HFF-Myc (cell line): Measurements from ENCODE around the gene AACS.

Experiments used
- DNase-seq: peaks from one replicate; pipeline ENCODE4 v3.0.0-alpha.2; 2011; ENCODE audit warnings: low read depth; ENCODE audit errors: extremely low read depth
- H3K4me3 ChIP-seq: replicated peaks from 2 replicates; pipeline ENCODE4 v1.5.1; 2011; ENCODE audit warnings: low read depth, mild to moderate bottlenecking, control low read depth, low read length
- TF ChIP-seq, protein P1 (sequence below): IDR thresholded peaks from 2 replicates; pipeline ENCODE4 v1.5.1; 2012; ENCODE audit warnings: mild to moderate bottlenecking, low read depth, low read length, control low read depth; ENCODE audit errors: missing control alignments

Gene AACS

DNA sequence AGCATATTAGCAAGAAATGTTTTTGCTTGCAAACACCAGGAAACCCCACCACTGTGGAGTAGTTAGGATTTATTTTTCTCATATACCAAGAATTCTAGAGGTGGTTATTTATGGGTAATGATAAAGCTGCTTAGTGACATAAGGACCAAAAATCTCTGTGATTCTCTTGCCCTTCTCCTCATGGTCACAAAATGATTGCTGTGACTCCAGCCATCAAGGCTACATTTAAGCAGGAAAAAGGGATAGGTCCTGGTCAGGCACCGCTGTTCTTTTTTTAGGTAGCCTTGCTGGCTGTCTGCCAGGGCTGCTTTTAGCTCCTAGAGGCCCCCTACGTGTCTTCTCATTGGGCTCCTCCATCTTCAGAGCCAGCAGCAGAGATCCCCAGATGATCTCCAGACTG, 104.2 kb downstream of the AACS start:
- TF ChIP-seq, protein P1, sequence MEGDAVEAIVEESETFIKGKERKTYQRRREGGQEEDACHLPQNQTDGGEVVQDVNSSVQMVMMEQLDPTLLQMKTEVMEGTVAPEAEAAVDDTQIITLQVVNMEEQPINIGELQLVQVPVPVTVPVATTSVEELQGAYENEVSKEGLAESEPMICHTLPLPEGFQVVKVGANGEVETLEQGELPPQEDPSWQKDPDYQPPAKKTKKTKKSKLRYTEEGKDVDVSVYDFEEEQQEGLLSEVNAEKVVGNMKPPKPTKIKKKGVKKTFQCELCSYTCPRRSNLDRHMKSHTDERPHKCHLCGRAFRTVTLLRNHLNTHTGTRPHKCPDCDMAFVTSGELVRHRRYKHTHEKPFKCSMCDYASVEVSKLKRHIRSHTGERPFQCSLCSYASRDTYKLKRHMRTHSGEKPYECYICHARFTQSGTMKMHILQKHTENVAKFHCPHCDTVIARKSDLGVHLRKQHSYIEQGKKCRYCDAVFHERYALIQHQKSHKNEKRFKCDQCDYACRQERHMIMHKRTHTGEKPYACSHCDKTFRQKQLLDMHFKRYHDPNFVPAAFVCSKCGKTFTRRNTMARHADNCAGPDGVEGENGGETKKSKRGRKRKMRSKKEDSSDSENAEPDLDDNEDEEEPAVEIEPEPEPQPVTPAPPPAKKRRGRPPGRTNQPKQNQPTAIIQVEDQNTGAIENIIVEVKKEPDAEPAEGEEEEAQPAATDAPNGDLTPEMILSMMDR, result no peak
- no peak for DNase-seq

DNA sequence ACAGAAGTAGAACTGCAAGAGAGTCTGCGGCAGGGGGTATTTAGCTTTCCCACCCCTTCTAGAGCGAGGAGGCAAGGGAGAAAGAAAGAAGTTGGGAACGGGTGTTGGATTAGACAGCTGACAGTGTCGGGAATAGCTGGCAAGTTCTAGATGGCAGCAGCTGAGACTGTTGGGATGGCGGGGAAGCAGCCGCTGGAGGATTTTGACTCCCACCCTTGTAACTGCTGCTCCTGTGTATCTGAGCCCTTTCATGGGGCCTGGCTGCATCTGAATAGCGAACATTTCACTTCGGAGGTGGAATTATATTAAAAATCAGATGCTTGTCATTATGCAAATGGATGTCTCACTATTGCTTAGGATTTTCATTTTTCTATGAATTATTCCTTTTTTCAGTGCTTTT, 104.6 kb downstream of the AACS start:
- DNase-seq, result no peak

More for the DNA sequence above, 104.2 kb downstream of the AACS start:
- H3K4me3 ChIP-seq, result no peak overlapping the region

DNA sequence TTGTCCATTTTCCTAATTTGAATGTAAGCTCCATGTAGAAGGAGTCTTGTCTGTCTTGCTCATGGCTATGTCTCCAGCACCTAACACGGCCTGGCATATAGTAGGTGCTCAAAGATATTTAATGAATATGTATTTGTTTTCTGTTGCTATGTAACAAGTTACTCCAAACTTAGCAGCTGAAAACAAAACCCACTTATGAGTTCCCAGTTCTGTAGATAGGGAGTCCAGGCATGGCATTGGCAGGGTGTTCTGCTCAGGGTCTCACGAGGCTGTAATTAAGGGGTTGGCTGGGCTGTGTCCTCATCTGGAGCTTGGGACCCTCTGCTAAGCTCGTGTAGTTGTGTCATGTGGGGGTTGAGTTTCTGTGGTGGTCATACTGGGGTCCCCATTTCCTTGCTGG, 106.0 kb downstream of the AACS start:
- TF ChIP-seq, protein P1, result no peak
- no peak overlapping the region for H3K4me3 ChIP-seq
- no peak for DNase-seq

More for the DNA sequence above, 104.6 kb downstream of the AACS start:
- H3K4me3 ChIP-seq, result no peak overlapping the region
- TF ChIP-seq, protein P1, result no peak

DNA sequence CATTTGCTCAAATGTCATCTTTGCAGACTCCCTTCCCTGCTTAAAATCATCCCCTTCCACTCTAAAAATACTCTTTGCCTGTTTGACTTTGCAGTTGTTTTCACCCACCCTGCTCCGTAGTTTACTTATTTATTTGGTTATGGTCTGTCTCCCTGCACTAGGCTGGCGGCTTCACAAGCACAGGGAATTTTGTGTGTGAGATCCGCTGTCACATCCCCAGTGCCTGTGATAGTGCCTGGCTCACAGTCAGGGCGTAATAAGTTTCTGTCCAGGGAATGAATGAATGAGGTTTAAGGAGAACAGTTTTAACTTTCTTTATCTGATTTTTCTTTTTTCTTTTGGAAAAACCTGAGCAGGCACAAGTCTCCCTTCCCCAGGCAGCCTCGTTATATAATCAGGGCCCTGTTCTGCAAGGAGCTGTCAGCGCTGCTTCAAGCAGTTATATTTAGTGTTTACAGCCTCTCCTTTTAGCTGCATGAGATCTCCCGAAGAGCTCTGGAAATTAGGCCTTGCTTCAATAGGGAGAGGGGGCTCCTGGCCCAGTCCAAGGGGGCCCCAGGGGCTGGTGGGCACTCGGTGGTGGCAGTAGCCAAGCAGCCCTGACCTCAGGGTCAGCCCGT, 107.1 kb downstream of the AACS start:
- TF ChIP-seq, protein P1, result no peak
- DNase-seq, result no peak
- H3K4me3 ChIP-seq, result no peak overlapping the region

DNA sequence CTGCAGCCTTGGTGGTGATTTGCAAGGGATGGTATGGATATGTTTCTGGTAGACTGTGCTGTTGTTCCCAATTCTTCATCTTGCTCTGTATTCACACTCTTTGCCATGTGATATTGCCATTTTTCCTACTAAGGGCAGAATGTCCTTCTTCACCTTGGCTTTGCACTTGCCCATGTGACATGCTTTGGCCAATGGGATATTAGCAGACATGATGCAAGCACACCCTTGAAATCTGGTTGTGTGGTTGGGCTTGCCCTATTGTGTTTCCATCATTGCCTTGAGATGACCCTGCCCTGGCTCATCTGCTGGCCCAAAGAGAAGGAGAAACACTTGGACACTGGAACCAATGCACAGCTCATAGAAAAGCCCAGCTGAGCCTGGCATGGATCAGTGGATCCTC, 110.3 kb downstream of the AACS start:
- TF ChIP-seq, protein P1, result no peak
- DNase-seq, result no peak
- H3K4me3 ChIP-seq, result no peak overlapping the region

DNA sequence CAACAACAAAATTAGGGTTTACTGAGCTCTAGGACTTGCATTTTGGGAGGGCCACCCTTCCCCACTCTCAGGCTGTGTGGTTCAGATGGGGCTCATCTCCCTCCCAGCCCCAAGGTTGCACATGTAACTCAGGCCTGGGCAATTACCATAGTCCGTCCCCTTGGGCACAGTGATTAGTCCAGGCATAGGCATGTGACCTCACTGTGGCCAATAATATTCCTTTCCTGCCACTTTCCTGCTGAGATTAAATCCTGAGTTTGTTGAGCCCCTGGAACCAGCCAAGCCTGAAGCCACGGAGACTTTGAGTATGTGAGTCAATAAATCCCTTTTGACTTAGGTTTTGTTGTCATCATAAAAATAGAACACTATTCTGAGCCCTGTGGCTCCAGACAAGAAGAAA, 113.0 kb downstream of the AACS start:
- no peak overlapping the region for H3K4me3 ChIP-seq
- TF ChIP-seq, protein P1, result no peak
- DNase-seq, result no peak

DNA sequence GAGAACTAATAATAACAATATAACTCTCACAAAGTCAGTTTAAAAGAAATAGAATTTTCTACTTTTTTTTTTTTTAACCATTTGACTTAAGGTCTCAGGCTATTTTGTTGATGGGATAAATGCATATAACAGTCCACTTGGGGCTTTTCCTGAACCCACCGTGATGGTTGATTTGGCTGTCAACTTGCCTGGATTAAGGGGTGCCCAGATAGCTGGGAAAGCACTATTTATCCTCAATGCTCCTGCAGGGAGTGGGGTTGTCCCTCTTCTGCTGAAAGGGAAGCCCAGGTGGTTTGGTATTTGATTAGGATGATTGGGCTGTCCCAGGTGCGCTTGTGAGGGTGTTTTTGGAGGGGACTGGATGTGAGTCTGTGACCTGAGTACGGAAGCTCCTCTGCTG, 114.9 kb downstream of the AACS start:
- no peak for DNase-seq
- TF ChIP-seq, protein P1, result no peak
- H3K4me3 ChIP-seq, result no peak overlapping the region
